ENCODE data around the gene TASP1.

Gene TASP1

GRCh38 chr20:13341737-13342393 is 296.9 kb downstream of the TASP1 start:
- FAIRE-seq: peak; percentile 45

GRCh38 chr20:13340088-13340487 is 298.6 kb downstream of the TASP1 start:
- no peak for FAIRE-seq
